H1 (cell line): Measurements from ENCODE around the gene SCNN1B.

Experiments used
- BCL11A ChIP-seq, 2 experiments: IDR thresholded peaks; one replicate each; pipeline ENCODE4 v1.6.1; 2011; ENCODE audit warnings: low read depth in 2 of 2, low read length in 2 of 2, mild to moderate bottlenecking in 2 of 2
- CEBPB ChIP-seq: IDR thresholded peaks from 2 replicates; pipeline ENCODE4 v1.6.1; 2012; ENCODE audit warnings: low read depth, low read length
- CHD2 ChIP-seq: IDR thresholded peaks from 2 replicates; pipeline ENCODE4 v1.6.1; 2012; ENCODE audit warnings: low read length, improper control_type of control experiment
- GTF2F1 ChIP-seq: IDR thresholded peaks from 2 replicates; pipeline ENCODE4 v1.6.1; 2012; ENCODE audit warnings: low read depth, low read length, improper control_type of control experiment, borderline replicate concordance
- MAFK ChIP-seq: IDR thresholded peaks from 2 replicates; pipeline ENCODE4 v1.6.1; 2012; ENCODE audit warnings: low read depth, mild to moderate bottlenecking, improper control_type of control experiment, low read length
- MAX ChIP-seq: IDR thresholded peaks from 2 replicates; pipeline ENCODE4 v1.6.1; 2012; ENCODE audit warnings: inconsistent platforms
- POLR2A ChIP-seq, 2 experiments: IDR thresholded peaks; 1 replicate in 1 of 2; 2 replicates in 1 of 2; pipeline ENCODE4 v1.6.1; 2011; ENCODE audit warnings: low read depth in 2 of 2, low read length in 2 of 2, mild to moderate bottlenecking in 2 of 2; ENCODE audit errors: control extremely low read depth in 1 of 2
- POLR2AphosphoS5 ChIP-seq: IDR thresholded peaks from 2 replicates; pipeline ENCODE4 v1.6.1; 2011; ENCODE audit warnings: low read depth, low read length
- SIN3A ChIP-seq, 2 experiments: IDR thresholded peaks in 1 of 2; conservative IDR thresholded peaks in 1 of 2; 2 replicates each; pipeline ENCODE4 v1.6.1; 2011 to 2012; ENCODE audit warnings: low read length in 2 of 2, improper control_type of control experiment in 1 of 2, low read depth in 1 of 2, mild to moderate bottlenecking in 1 of 2
- TCF12 ChIP-seq: IDR thresholded peaks from 2 replicates; pipeline ENCODE4 v1.6.1; 2011; ENCODE audit warnings: low read depth, mild to moderate bottlenecking, low read length
- TF ChIP-seq, protein P1 (sequence below), 3 experiments: IDR thresholded peaks; 1 replicate in 2 of 3; 2 replicates in 1 of 3; pipeline versions ENCODE4 v1.5.1 to v1.6.1; 2011; ENCODE audit warnings: low read length in 3 of 3, mild to moderate bottlenecking in 3 of 3, inconsistent platforms in 2 of 3, low read depth in 1 of 3, moderate library complexity in 1 of 3; ENCODE audit not compliant: insufficient read depth in 1 of 3; ENCODE audit errors: control extremely low read depth in 1 of 3

GRCh38 chr16:23351360-23351759 lies 49.3 kb downstream of the SCNN1B start:
- TF ChIP-seq, protein P1, sequence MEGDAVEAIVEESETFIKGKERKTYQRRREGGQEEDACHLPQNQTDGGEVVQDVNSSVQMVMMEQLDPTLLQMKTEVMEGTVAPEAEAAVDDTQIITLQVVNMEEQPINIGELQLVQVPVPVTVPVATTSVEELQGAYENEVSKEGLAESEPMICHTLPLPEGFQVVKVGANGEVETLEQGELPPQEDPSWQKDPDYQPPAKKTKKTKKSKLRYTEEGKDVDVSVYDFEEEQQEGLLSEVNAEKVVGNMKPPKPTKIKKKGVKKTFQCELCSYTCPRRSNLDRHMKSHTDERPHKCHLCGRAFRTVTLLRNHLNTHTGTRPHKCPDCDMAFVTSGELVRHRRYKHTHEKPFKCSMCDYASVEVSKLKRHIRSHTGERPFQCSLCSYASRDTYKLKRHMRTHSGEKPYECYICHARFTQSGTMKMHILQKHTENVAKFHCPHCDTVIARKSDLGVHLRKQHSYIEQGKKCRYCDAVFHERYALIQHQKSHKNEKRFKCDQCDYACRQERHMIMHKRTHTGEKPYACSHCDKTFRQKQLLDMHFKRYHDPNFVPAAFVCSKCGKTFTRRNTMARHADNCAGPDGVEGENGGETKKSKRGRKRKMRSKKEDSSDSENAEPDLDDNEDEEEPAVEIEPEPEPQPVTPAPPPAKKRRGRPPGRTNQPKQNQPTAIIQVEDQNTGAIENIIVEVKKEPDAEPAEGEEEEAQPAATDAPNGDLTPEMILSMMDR (IDR thresholded peaks at IDR 0.05; ENCODE audit: control extremely low read depth in 1 of 3, insufficient read depth in 1 of 3, low read depth in 1 of 3, low read length in 3 of 3): no peak
- TF ChIP-seq TCF12: no peak
- TF ChIP-seq MAFK: no peak
- no peak for TF ChIP-seq POLR2A (IDR thresholded peaks at IDR 0.05; ENCODE audit: control extremely low read depth in 1 of 2, low read depth in 2 of 2, low read length in 2 of 2)
- no peak for TF ChIP-seq CHD2
- no peak for TF ChIP-seq CEBPB
- no peak for TF ChIP-seq BCL11A (IDR thresholded peaks at IDR 0.05; ENCODE audit: low read depth in 2 of 2, low read length in 2 of 2)
- no peak for TF ChIP-seq SIN3A (conservative IDR thresholded peaks at IDR 0.05 in 1 of 2, IDR thresholded peaks at IDR 0.05 in 1 of 2; ENCODE audit: low read depth in 1 of 2, low read length in 2 of 2)
- TF ChIP-seq MAX: no peak
- no peak for TF ChIP-seq GTF2F1
- no peak for TF ChIP-seq POLR2AphosphoS5
